Right lobe of liver (tissue), 4 donors: ENCODE measurements around the gene TMEM37.

Source experiments
- POLR2A ChIP-seq: fragments of 450-650 bp; IDR thresholded peaks from one replicate; pipeline ENCODE4 v1.6.1; 2017; ENCODE audit warnings: antibody characterized with exemption, mild to moderate bottlenecking
- TF ChIP-seq, protein P1 (sequence below), 4 donors: fragments of 200-600 bp in 3 of 4; fragments of 450-650 bp in 1 of 4; IDR thresholded peaks; one replicate each; pipeline versions ENCODE4 v1.5.1 to v1.8.0; 2016 to 2022; ENCODE audit warnings: antibody characterized with exemption in 4 of 4, mild to moderate bottlenecking in 2 of 4
- donor health status: DM: no; HTN: no; CAD: no.
- donor health status: DM: no; HTN: no; CAD: no.
- donor health status: DM: no; HTN: yes; CAD: no.

DNA sequence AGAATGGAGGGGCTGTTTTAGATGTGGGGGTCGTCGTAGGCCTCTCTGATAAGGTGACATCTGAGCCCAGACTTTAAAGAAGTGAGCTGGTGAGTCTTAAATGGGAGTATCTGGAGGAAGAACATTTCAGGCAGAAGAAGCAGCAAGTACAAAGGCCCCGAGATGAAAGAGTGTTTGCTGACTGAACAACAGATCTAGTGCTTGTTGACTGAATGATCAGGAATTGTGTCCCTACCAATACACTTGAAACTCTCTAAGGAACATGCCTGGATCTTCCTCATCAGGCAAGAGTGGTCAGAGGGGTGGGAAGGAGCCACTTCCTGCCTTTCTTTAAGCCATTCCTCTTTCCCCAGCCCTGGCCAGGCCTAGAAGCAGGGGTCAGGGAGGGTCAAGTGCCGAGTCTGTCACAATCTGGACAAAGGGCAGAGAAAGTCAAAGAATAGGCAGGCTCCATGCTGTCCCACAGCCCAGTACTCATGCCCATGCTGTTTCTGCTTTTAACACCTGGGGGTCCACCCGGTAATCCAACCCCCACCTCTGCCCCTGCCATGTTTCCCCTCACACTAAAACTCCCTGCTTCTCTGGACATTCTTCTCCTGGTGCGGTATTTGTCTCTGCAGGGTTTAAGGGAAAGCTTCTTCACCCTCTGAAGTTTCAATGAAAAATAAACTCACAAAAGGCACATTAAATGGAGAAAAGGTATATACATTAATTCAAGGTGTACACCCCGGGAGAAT lies 3.0 kb upstream of the TMEM37 start:
- TF ChIP-seq, protein P1, sequence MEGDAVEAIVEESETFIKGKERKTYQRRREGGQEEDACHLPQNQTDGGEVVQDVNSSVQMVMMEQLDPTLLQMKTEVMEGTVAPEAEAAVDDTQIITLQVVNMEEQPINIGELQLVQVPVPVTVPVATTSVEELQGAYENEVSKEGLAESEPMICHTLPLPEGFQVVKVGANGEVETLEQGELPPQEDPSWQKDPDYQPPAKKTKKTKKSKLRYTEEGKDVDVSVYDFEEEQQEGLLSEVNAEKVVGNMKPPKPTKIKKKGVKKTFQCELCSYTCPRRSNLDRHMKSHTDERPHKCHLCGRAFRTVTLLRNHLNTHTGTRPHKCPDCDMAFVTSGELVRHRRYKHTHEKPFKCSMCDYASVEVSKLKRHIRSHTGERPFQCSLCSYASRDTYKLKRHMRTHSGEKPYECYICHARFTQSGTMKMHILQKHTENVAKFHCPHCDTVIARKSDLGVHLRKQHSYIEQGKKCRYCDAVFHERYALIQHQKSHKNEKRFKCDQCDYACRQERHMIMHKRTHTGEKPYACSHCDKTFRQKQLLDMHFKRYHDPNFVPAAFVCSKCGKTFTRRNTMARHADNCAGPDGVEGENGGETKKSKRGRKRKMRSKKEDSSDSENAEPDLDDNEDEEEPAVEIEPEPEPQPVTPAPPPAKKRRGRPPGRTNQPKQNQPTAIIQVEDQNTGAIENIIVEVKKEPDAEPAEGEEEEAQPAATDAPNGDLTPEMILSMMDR (IDR thresholded peaks at IDR 0.05) = no peak
- TF ChIP-seq POLR2A = no peak
